ENCODE results near the gene RIMS1.
"Not testable (repeated sequence)": the region's sequence is repeated elsewhere in the genome, so short reads cannot be mapped to it uniquely, and the experiment has no call there.

The RIMS1 gene

GRCh38 chr6:72328775-72329174 lies 442.4 kb downstream of the RIMS1 start:
- no peak for DNase-seq (ENCODE audit: low read depth)

- DNase-seq (ENCODE audit: low read depth), result not testable (repeated sequence)
Observed at GRCh38 chr6:72335203-72335602, 448.9 kb downstream of the RIMS1 start.

- DNase-seq (ENCODE audit: low read depth), result no peak
Observed at GRCh38 chr6:72348926-72349325, 462.6 kb downstream of the RIMS1 start.

- DNase-seq (ENCODE audit: low read depth), result no peak
Observed at GRCh38 chr6:72350296-72350881, 464.0 kb downstream of the RIMS1 start.

GRCh38 chr6:72363844-72364740 lies 477.7 kb downstream of the RIMS1 start:
- no peak for DNase-seq (ENCODE audit: low read depth)

GRCh38 chr6:72365773-72366172 lies 479.4 kb downstream of the RIMS1 start:
- no peak for DNase-seq (ENCODE audit: low read depth)

- no peak for DNase-seq (ENCODE audit: low read depth)
Observed at GRCh38 chr6:72367439-72367838, 481.1 kb downstream of the RIMS1 start.

- DNase-seq (ENCODE audit: low read depth), result no peak
Observed at GRCh38 chr6:72371473-72371872, 485.1 kb downstream of the RIMS1 start.

GRCh38 chr6:72374172-72374571 lies 487.8 kb downstream of the RIMS1 start:
- DNase-seq (ENCODE audit: low read depth), result no peak

GRCh38 chr6:72374857-72375256 lies 488.5 kb downstream of the RIMS1 start:
- no peak for DNase-seq (ENCODE audit: low read depth)

- DNase-seq (ENCODE audit: low read depth), result no peak
Observed at GRCh38 chr6:72376736-72377135, 490.4 kb downstream of the RIMS1 start.

- DNase-seq (ENCODE audit: low read depth), result no peak
Observed at GRCh38 chr6:72381076-72381475, 494.7 kb downstream of the RIMS1 start.

- no peak for DNase-seq (ENCODE audit: low read depth)
Observed at GRCh38 chr6:72382602-72383529, 496.5 kb downstream of the RIMS1 start.

GRCh38 chr6:72386324-72386723 lies 500.0 kb downstream of the RIMS1 start:
- DNase-seq (ENCODE audit: low read depth), result no peak

- DNase-seq (ENCODE audit: low read depth), result no peak
Observed at GRCh38 chr6:72389698-72390097, 503.3 kb downstream of the RIMS1 start.

- DNase-seq (ENCODE audit: low read depth), result no peak
Observed at GRCh38 chr6:72390548-72390947, 504.2 kb downstream of the RIMS1 start.

- DNase-seq (ENCODE audit: low read depth), result no peak
Observed at GRCh38 chr6:72401865-72402264, 515.5 kb downstream of the RIMS1 start.

GRCh38 chr6:72403413-72403812 lies 517.1 kb downstream of the RIMS1 start:
- DNase-seq (ENCODE audit: low read depth), result no peak

GRCh38 chr6:72406517-72406916 lies 520.2 kb downstream of the RIMS1 start:
- DNase-seq (ENCODE audit: low read depth), result no peak

- DNase-seq (ENCODE audit: low read depth), result no peak
Observed at GRCh38 chr6:72410769-72411168, 524.4 kb downstream of the RIMS1 start.

- peak; percentile 63 for DNase-seq (ENCODE audit: low read depth)
Observed at GRCh38 chr6:72411872-72412708, 525.7 kb downstream of the RIMS1 start.

- no peak for DNase-seq (ENCODE audit: low read depth)
Observed at GRCh38 chr6:72412709-72413044, 526.3 kb downstream of the RIMS1 start.
